ENCODE data around the gene MAG. TPM values are rescaled to one million over a fixed set of nuclear protein-coding genes. Genes with fewer than 3 reads are reported as not detected.
A peak's percentile ranks its signal among the peaks of the same experiment; 100 is the strongest.

MAG gene
- total and polyA plus RNA-seq, 10 of the 15 experiments (the other 5 are each of a cell fraction or from before 2014, with no cell fraction given), result 0.03 to 0.82 (median 0.17) TPM; not detected in 2

DNA sequence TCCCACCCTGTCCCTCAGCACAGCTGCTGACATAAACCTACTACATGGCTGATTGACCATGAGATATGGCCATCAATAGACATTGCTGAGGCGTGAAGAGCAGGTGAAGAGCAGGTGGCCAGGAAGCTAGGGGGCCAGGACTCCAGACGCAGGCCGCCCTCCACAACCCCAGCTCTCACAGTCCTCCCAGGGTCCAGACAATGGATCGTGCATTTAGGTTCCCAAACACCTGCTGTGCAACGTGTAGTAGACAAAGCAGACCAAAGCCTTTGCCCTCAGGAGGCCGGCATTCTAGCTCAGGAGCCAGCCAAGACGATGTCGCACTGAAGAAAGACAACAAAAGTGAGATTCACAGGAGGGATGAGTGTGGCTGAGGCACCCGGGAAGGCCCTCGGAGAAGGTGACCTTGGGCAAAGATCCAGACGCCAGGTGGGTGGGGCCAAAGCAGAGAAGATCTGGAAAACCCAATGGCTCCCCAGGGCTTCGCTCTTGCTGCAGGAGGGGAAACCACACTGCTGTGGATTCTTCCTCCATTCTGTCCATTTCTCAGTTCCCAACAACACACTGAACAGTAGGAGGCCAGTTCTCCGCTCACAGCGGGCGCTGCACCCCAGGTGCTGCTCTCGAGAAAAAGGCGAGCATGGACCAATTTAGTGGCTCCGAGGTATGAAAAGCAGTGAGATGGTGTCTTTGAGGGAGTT, 57.1 kb downstream of the MAG start (continued):
- TF ChIP-seq, protein P1, sequence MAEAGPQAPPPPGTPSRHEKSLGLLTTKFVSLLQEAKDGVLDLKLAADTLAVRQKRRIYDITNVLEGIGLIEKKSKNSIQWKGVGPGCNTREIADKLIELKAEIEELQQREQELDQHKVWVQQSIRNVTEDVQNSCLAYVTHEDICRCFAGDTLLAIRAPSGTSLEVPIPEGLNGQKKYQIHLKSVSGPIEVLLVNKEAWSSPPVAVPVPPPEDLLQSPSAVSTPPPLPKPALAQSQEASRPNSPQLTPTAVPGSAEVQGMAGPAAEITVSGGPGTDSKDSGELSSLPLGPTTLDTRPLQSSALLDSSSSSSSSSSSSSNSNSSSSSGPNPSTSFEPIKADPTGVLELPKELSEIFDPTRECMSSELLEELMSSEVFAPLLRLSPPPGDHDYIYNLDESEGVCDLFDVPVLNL (IDR thresholded peaks at IDR 0.05; ENCODE audit: low read depth, low read length), result no peak
- TF ChIP-seq, protein P2, sequence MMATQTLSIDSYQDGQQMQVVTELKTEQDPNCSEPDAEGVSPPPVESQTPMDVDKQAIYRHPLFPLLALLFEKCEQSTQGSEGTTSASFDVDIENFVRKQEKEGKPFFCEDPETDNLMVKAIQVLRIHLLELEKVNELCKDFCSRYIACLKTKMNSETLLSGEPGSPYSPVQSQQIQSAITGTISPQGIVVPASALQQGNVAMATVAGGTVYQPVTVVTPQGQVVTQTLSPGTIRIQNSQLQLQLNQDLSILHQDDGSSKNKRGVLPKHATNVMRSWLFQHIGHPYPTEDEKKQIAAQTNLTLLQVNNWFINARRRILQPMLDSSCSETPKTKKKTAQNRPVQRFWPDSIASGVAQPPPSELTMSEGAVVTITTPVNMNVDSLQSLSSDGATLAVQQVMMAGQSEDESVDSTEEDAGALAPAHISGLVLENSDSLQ (IDR thresholded peaks at IDR 0.05), result no peak
- TF ChIP-seq ESRRA (IDR thresholded peaks at IDR 0.05; ENCODE audit: low read length) (no peak), ZZZ3 (IDR thresholded peaks at IDR 0.05; ENCODE audit: control insufficient read depth, insufficient read length, low read depth) (no peak), ATF7 (IDR thresholded peaks at IDR 0.05; ENCODE audit: low read depth) (no peak), CBFB (IDR thresholded peaks at IDR 0.05; ENCODE audit: low read depth) (no peak), BMI1 (IDR thresholded peaks at IDR 0.05; ENCODE audit: borderline replicate concordance) (no peak), EZH2 (IDR thresholded peaks at IDR 0.05; ENCODE audit: borderline replicate concordance, control insufficient read depth, low read depth, low read length) (no peak), FOS (IDR thresholded peaks at IDR 0.05; ENCODE audit: borderline replicate concordance, extremely low read depth, insufficient read length) (no peak), ZNF274 (IDR thresholded peaks at IDR 0.05; ENCODE audit: insufficient read depth, insufficient read length) (no peak), CHD1 (IDR thresholded peaks at IDR 0.05; ENCODE audit: low read depth, low read length) (no peak), NFXL1 (IDR thresholded peaks at IDR 0.05; ENCODE audit: borderline replicate concordance) (no peak), RCOR1 (conservative IDR thresholded peaks at IDR 0.05; ENCODE audit: low read depth, low read length) (no peak), SMAD5 (IDR thresholded peaks at IDR 0.05; ENCODE audit: low read depth) (0 out of 2 replicates have a peak, but pooled peaks have one; percentile 54), RBBP5 (conservative IDR thresholded peaks at IDR 0.05) (no peak), MEF2A (IDR thresholded peaks at IDR 0.05; ENCODE audit: insufficient read depth, low read depth, low read length) (no peak), GABPA (IDR thresholded peaks at IDR 0.05; ENCODE audit: low read depth) (no peak), CEBPB (IDR thresholded peaks at IDR 0.05; ENCODE audit: borderline replicate concordance in 1 of 2, low read depth in 2 of 2, low read length in 2 of 2) (no peak)
- TF ChIP-seq, protein P3, sequence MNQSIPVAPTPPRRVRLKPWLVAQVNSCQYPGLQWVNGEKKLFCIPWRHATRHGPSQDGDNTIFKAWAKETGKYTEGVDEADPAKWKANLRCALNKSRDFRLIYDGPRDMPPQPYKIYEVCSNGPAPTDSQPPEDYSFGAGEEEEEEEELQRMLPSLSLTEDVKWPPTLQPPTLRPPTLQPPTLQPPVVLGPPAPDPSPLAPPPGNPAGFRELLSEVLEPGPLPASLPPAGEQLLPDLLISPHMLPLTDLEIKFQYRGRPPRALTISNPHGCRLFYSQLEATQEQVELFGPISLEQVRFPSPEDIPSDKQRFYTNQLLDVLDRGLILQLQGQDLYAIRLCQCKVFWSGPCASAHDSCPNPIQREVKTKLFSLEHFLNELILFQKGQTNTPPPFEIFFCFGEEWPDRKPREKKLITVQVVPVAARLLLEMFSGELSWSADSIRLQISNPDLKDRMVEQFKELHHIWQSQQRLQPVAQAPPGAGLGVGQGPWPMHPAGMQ (IDR thresholded peaks at IDR 0.05; ENCODE audit: borderline replicate concordance), result no peak
- TF ChIP-seq, protein P4, sequence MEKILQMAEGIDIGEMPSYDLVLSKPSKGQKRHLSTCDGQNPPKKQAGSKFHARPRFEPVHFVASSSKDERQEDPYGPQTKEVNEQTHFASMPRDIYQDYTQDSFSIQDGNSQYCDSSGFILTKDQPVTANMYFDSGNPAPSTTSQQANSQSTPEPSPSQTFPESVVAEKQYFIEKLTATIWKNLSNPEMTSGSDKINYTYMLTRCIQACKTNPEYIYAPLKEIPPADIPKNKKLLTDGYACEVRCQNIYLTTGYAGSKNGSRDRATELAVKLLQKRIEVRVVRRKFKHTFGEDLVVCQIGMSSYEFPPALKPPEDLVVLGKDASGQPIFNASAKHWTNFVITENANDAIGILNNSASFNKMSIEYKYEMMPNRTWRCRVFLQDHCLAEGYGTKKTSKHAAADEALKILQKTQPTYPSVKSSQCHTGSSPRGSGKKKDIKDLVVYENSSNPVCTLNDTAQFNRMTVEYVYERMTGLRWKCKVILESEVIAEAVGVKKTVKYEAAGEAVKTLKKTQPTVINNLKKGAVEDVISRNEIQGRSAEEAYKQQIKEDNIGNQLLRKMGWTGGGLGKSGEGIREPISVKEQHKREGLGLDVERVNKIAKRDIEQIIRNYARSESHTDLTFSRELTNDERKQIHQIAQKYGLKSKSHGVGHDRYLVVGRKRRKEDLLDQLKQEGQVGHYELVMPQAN (conservative IDR thresholded peaks at IDR 0.05), result no peak
- TF ChIP-seq, protein P5, sequence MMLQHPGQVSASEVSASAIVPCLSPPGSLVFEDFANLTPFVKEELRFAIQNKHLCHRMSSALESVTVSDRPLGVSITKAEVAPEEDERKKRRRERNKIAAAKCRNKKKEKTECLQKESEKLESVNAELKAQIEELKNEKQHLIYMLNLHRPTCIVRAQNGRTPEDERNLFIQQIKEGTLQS (IDR thresholded peaks at IDR 0.05; ENCODE audit: borderline replicate concordance, extremely low read depth, low read depth, low read length), result no peak
- TF ChIP-seq, protein P6, sequence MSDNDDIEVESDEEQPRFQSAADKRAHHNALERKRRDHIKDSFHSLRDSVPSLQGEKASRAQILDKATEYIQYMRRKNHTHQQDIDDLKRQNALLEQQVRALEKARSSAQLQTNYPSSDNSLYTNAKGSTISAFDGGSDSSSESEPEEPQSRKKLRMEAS (IDR thresholded peaks at IDR 0.05; ENCODE audit: low read depth, low read length), result no peak
- TF ChIP-seq, protein P7, sequence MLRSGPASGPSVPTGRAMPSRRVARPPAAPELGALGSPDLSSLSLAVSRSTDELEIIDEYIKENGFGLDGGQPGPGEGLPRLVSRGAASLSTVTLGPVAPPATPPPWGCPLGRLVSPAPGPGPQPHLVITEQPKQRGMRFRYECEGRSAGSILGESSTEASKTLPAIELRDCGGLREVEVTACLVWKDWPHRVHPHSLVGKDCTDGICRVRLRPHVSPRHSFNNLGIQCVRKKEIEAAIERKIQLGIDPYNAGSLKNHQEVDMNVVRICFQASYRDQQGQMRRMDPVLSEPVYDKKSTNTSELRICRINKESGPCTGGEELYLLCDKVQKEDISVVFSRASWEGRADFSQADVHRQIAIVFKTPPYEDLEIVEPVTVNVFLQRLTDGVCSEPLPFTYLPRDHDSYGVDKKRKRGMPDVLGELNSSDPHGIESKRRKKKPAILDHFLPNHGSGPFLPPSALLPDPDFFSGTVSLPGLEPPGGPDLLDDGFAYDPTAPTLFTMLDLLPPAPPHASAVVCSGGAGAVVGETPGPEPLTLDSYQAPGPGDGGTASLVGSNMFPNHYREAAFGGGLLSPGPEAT (IDR thresholded peaks at IDR 0.05; ENCODE audit: low read depth), result no peak

All from GM12878 (cell line).